Measurements from ENCODE around the gene FAM168A.

Gene FAM168A

GRCh38 chr11:73508243-73509176 lies 89.4 kb downstream of the FAM168A start:
- no peaks in the 10 kb centered on the region for H3K27me3 ChIP-seq (ENCODE audit: control insufficient read depth, insufficient read depth, low read length, poor library complexity, severe bottlenecking)

DNA sequence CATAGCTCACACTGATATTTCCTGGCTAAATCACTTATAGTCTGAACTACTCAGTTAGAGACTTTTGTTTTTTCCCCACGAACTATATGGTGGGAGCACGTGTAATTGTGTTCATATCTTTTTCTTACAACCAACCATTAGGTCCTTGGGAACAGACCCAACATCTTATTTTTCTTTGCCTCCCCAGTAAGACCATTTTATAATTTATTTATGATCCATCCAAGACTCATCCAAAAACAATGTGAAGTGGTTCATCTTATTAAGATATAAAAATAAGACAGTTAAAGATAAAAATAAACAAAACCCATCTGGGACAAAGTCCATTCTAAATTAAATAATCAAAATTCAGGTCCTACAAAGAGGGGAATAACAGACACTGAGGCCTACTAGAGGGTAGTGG lies 90.8 kb downstream of the FAM168A start:
- no peaks in the 10 kb centered on the region for H3K4me1 ChIP-seq (ENCODE audit: control insufficient read depth, insufficient read depth, low read length)
- 94 to 98% methylated on average over 2 of the region's 2 CpGs for WGBS, 2 experiments
- no peaks in the 10 kb centered on the region for H3K9me3 ChIP-seq (ENCODE audit: control insufficient read depth, low read length)
- no peak overlapping the region for H3K27ac ChIP-seq (ENCODE audit: insufficient read depth, low read depth, low read length, poor library complexity, severe bottlenecking)
- no peak overlapping the region for H3K4me3 ChIP-seq (ENCODE audit: insufficient read depth, low read depth, low read length)
- no peaks in the 10 kb centered on the region for H3K36me3 ChIP-seq (ENCODE audit: control insufficient read depth, insufficient read depth, low read length)
- H3K27me3 ChIP-seq (ENCODE audit: control insufficient read depth, insufficient read depth, low read length, poor library complexity, severe bottlenecking) = no peaks in the 10 kb centered on the region

More at GRCh38 chr11:73508243-73509176, 89.4 kb downstream of the FAM168A start:
- WGBS, 2 experiments = 90% methylated on average over 10 of the region's 10 CpGs
- H3K4me3 ChIP-seq (ENCODE audit: insufficient read depth, low read depth, low read length) = no peak overlapping the region
- H3K36me3 ChIP-seq (ENCODE audit: control insufficient read depth, insufficient read depth, low read length) = no peaks in the 10 kb centered on the region
- H3K4me1 ChIP-seq (ENCODE audit: control insufficient read depth, insufficient read depth, low read length) = no peaks in the 10 kb centered on the region
- H3K27ac ChIP-seq (ENCODE audit: insufficient read depth, low read depth, low read length, poor library complexity, severe bottlenecking) = no peak overlapping the region
- H3K9me3 ChIP-seq (ENCODE audit: control insufficient read depth, low read length) = no peaks in the 10 kb centered on the region

GRCh38 chr11:73506038-73506437 lies 91.9 kb downstream of the FAM168A start:
- Histone ChIP-seq H3K36me3 (ENCODE audit: control insufficient read depth, insufficient read depth, low read length) (no peaks in the 10 kb centered on the region), H3K9me3 (ENCODE audit: control insufficient read depth, low read length) (no peaks in the 10 kb centered on the region), H3K4me1 (ENCODE audit: control insufficient read depth, insufficient read depth, low read length) (no peaks in the 10 kb centered on the region), H3K27ac (ENCODE audit: insufficient read depth, low read depth, low read length, poor library complexity, severe bottlenecking) (no peak overlapping the region), H3K4me3 (ENCODE audit: insufficient read depth, low read depth, low read length) (no peak overlapping the region), H3K27me3 (ENCODE audit: control insufficient read depth, insufficient read depth, low read length, poor library complexity, severe bottlenecking) (no peaks in the 10 kb centered on the region)
- WGBS, 2 experiments = 95 to 100% methylated on average over 1 of the region's 2 CpGs

DNA sequence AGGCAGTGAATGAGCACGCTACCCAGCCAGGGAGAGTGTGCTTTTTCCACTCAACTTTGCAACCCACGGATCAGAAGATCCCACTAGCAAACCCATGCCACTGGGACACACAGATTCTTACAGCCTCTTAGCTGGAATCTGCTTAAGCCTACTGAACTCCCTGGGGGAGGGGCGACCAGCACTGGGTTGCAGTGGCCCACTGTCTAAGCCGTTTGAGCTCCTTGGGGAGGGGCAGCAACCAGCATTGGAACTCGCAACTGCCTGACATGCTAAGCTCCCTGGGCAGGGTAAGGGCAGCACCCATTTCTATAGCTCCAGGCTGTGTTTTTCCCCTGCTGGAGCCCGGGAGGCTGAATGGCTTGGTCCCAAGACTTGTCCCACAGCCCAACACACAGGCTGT lies 99.6 kb downstream of the FAM168A start:
- Histone ChIP-seq H3K27me3 (ENCODE audit: control insufficient read depth, insufficient read depth, low read length, poor library complexity, severe bottlenecking) (no peaks in the 10 kb centered on the region), H3K36me3 (ENCODE audit: control insufficient read depth, insufficient read depth, low read length) (no peaks in the 10 kb centered on the region), H3K9me3 (ENCODE audit: control insufficient read depth, low read length) (no peaks in the 10 kb centered on the region), H3K4me3 (ENCODE audit: insufficient read depth, low read depth, low read length) (no peak overlapping the region), H3K27ac (ENCODE audit: insufficient read depth, low read depth, low read length, poor library complexity, severe bottlenecking) (no peak overlapping the region), H3K4me1 (ENCODE audit: control insufficient read depth, insufficient read depth, low read length) (no peaks in the 10 kb centered on the region)
- WGBS, 2 experiments = 87 to 89% methylated on average over 6 of the region's 6 CpGs

DNA sequence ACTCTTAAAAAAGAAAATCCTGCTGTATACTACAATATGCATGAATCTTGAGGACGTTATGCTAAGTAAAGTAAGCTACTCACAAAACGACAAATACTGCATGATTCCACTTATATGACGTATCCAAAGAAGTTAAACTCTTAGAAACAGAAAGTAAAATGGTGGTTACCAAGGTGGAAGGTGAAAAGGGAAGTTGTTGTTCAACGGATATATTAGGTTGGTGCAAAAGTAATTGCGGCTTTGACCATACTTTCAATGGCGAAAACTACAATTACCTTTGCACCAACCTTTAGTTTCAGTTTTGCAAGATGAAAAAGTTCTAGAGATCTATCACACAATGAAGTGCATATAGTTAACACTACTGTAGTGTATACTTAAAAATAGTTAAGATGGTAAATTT lies 101.8 kb downstream of the FAM168A start:
- no peaks in the 10 kb centered on the region for H3K9me3 ChIP-seq (ENCODE audit: control insufficient read depth, low read length)
- WGBS, 2 experiments = 97 to 99% methylated on average over 6 of the region's 6 CpGs
- H3K36me3 ChIP-seq (ENCODE audit: control insufficient read depth, insufficient read depth, low read length) = no peaks in the 10 kb centered on the region
- no peaks in the 10 kb centered on the region for H3K27me3 ChIP-seq (ENCODE audit: control insufficient read depth, insufficient read depth, low read length, poor library complexity, severe bottlenecking)
- no peak overlapping the region for H3K27ac ChIP-seq (ENCODE audit: insufficient read depth, low read depth, low read length, poor library complexity, severe bottlenecking)
- H3K4me3 ChIP-seq (ENCODE audit: insufficient read depth, low read depth, low read length) = no peak overlapping the region
- no peaks in the 10 kb centered on the region for H3K4me1 ChIP-seq (ENCODE audit: control insufficient read depth, insufficient read depth, low read length)

GRCh38 chr11:73495731-73496130 lies 102.2 kb downstream of the FAM168A start:
- no peaks in the 10 kb centered on the region for H3K9me3 ChIP-seq (ENCODE audit: control insufficient read depth, low read length)
- no peaks in the 10 kb centered on the region for H3K27me3 ChIP-seq (ENCODE audit: control insufficient read depth, insufficient read depth, low read length, poor library complexity, severe bottlenecking)
- H3K27ac ChIP-seq (ENCODE audit: insufficient read depth, low read depth, low read length, poor library complexity, severe bottlenecking) = no peak overlapping the region
- H3K36me3 ChIP-seq (ENCODE audit: control insufficient read depth, insufficient read depth, low read length) = no peaks in the 10 kb centered on the region
- H3K4me1 ChIP-seq (ENCODE audit: control insufficient read depth, insufficient read depth, low read length) = no peaks in the 10 kb centered on the region
- 90% methylated on average over 2 of the region's 2 CpGs; no CpG with 5 or more reads in 1 of the 2 experiments for WGBS, 2 experiments
- no peak overlapping the region for H3K4me3 ChIP-seq (ENCODE audit: insufficient read depth, low read depth, low read length)

- 46 to 51% methylated on average over 1 of the region's 1 CpG for WGBS, 2 experiments
- H3K27me3 ChIP-seq (ENCODE audit: control insufficient read depth, insufficient read depth, low read length, poor library complexity, severe bottlenecking) = no peaks in the 10 kb centered on the region
- peak overlapping the region; percentile 27 for H3K27ac ChIP-seq (ENCODE audit: insufficient read depth, low read depth, low read length, poor library complexity, severe bottlenecking)
- H3K4me3 ChIP-seq (ENCODE audit: insufficient read depth, low read depth, low read length) = no peak overlapping the region
- H3K36me3 ChIP-seq (ENCODE audit: control insufficient read depth, insufficient read depth, low read length) = no peaks in the 10 kb centered on the region
- no peaks in the 10 kb centered on the region for H3K9me3 ChIP-seq (ENCODE audit: control insufficient read depth, low read length)
- H3K4me1 ChIP-seq (ENCODE audit: control insufficient read depth, insufficient read depth, low read length) = no peaks in the 10 kb centered on the region
These were observed 103.8 kb downstream of the FAM168A start for GRCh38 chr11:73493956-73494598.

DNA sequence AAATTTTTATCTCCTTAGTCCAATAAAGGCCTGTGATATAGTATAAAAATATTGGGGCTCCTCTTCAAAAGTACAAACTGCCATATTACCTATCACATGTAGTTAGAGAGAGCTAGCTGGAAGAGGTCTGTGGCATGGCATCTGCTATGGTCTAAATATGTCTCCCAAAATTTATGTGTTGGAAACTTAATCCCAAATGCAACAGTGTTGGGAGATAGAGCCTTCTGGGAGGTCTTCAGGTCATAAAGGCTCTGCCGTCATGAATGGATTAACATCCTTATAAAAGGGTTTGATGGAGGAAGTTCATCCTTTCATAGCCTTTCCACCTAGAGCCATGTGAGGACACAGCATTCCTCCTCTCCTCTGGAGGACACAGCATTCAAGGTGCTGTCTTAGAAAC lies 116.3 kb downstream of the FAM168A start:
- Histone ChIP-seq H3K4me1 (ENCODE audit: control insufficient read depth, insufficient read depth, low read length) (no peaks in the 10 kb centered on the region), H3K27ac (ENCODE audit: insufficient read depth, low read depth, low read length, poor library complexity, severe bottlenecking) (no peak overlapping the region), H3K4me3 (ENCODE audit: insufficient read depth, low read depth, low read length) (no peak overlapping the region), H3K9me3 (ENCODE audit: control insufficient read depth, low read length) (peaks cover 4% of the 10 kb centered on the region), H3K36me3 (ENCODE audit: control insufficient read depth, insufficient read depth, low read length) (no peaks in the 10 kb centered on the region), H3K27me3 (ENCODE audit: control insufficient read depth, insufficient read depth, low read length, poor library complexity, severe bottlenecking) (no peaks in the 10 kb centered on the region)
- whole genome bisulfite sequencing, 2 experiments = 78 to 87% methylated on average over 1 of the region's 1 CpG

DNA sequence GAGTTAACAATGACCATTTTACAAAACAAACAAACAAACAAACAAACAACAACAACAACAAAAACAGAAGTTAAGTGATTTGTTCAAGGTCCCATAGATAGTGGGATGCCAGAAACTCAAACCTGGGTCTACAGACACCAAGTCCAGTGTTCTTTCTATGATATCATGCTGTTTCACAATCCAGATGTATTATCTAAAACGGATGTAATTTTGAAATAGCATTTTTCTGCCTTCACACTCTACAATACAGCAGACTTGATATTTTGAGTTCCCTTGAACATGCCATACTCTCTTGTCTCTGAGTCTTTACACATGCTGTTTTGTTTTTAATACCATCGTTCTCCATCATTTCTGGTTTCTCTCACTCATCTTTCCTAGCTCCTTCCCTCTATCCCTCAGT lies 117.2 kb downstream of the FAM168A start:
- Histone ChIP-seq H3K9me3 (ENCODE audit: control insufficient read depth, low read length) (peaks cover 4% of the 10 kb centered on the region), H3K27me3 (ENCODE audit: control insufficient read depth, insufficient read depth, low read length, poor library complexity, severe bottlenecking) (no peaks in the 10 kb centered on the region), H3K27ac (ENCODE audit: insufficient read depth, low read depth, low read length, poor library complexity, severe bottlenecking) (no peak overlapping the region), H3K4me3 (ENCODE audit: insufficient read depth, low read depth, low read length) (no peak overlapping the region), H3K36me3 (ENCODE audit: control insufficient read depth, insufficient read depth, low read length) (no peaks in the 10 kb centered on the region), H3K4me1 (ENCODE audit: control insufficient read depth, insufficient read depth, low read length) (no peaks in the 10 kb centered on the region)
- 91 to 96% methylated on average over 2 of the region's 2 CpGs for WGBS, 2 experiments

DNA sequence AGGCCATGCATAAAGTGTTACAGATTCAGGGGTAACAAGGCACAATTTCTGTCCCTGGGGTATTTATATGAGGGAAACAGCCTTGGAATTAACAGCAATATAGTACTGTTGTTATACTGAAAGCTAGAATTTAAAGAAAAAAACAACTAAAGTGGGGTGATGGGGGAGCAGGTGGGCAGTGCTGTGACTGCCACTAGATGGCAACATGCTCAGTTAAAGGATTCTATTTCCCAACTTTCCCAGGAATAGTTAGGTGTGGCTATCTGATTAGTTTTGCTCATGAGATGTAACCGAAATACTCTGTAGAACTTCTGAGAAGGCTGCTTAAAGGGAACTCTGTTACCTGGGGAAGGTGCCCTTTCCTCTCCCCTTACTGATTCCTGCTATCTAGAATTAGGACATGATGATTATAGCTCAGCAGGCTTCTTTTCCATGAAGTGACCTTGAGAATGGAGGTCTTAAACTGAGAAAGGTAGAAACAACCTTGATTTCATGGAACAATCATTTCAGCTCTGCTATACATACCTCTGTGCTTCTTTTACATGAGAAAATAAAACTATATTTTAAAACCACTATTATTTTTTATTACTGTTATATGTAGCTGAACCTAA lies 119.1 kb downstream of the FAM168A start:
- Histone ChIP-seq H3K27ac (ENCODE audit: insufficient read depth, low read depth, low read length, poor library complexity, severe bottlenecking) (no peak overlapping the region), H3K27me3 (ENCODE audit: control insufficient read depth, insufficient read depth, low read length, poor library complexity, severe bottlenecking) (no peaks in the 10 kb centered on the region), H3K4me1 (ENCODE audit: control insufficient read depth, insufficient read depth, low read length) (no peaks in the 10 kb centered on the region), H3K9me3 (ENCODE audit: control insufficient read depth, low read length) (peaks cover 4% of the 10 kb centered on the region), H3K4me3 (ENCODE audit: insufficient read depth, low read depth, low read length) (no peak overlapping the region), H3K36me3 (ENCODE audit: control insufficient read depth, insufficient read depth, low read length) (no peaks in the 10 kb centered on the region)
- WGBS, 2 experiments = 24 to 56% methylated on average over 1 of the region's 1 CpG
